Measurements from ENCODE around the gene SPAG16.
A peak's percentile ranks its signal among the peaks of the same experiment; 100 is the strongest.

SPAG16 gene

GRCh38 chr2:214156971-214157370 lies 872.7 kb downstream of the SPAG16 start:
- no peak for DNase-seq (ENCODE audit: low read depth in 2 of 2)

GRCh38 chr2:214158851-214159250 lies 874.6 kb downstream of the SPAG16 start:
- DNase-seq (ENCODE audit: low read depth in 2 of 2): no peak

GRCh38 chr2:214169281-214169680 lies 885.0 kb downstream of the SPAG16 start:
- no peak for DNase-seq (ENCODE audit: low read depth in 2 of 2)

- DNase-seq (ENCODE audit: low read depth in 2 of 2): no peak
Observed at GRCh38 chr2:214169736-214170135, 885.5 kb downstream of the SPAG16 start.

- no peak for DNase-seq (ENCODE audit: low read depth in 2 of 2)
Observed at GRCh38 chr2:214174563-214174962, 890.3 kb downstream of the SPAG16 start.

- no peak for DNase-seq (ENCODE audit: low read depth in 2 of 2)
Observed at GRCh38 chr2:214180071-214180470, 895.8 kb downstream of the SPAG16 start.

GRCh38 chr2:214180686-214181085 lies 896.4 kb downstream of the SPAG16 start:
- DNase-seq (ENCODE audit: low read depth in 2 of 2): no peak

GRCh38 chr2:214184461-214184860 lies 900.2 kb downstream of the SPAG16 start:
- DNase-seq (ENCODE audit: low read depth in 2 of 2): no peak

GRCh38 chr2:214185546-214185945 lies 901.3 kb downstream of the SPAG16 start:
- DNase-seq (ENCODE audit: low read depth in 2 of 2): no peak

GRCh38 chr2:214192711-214193110 lies 908.4 kb downstream of the SPAG16 start:
- DNase-seq (ENCODE audit: low read depth in 2 of 2): no peak

- peak; percentile 53 to 64 for DNase-seq (ENCODE audit: low read depth in 2 of 2)
Observed at GRCh38 chr2:214193943-214194342, 909.7 kb downstream of the SPAG16 start.

- no peak for DNase-seq (ENCODE audit: low read depth in 2 of 2)
Observed at GRCh38 chr2:214196260-214196659, 912.0 kb downstream of the SPAG16 start.

- DNase-seq (ENCODE audit: low read depth in 2 of 2): no peak
Observed at GRCh38 chr2:214201892-214202291, 917.6 kb downstream of the SPAG16 start.

GRCh38 chr2:214203214-214203613 lies 919.0 kb downstream of the SPAG16 start:
- no peak for DNase-seq (ENCODE audit: low read depth in 2 of 2)

GRCh38 chr2:214203744-214204289 lies 919.6 kb downstream of the SPAG16 start:
- peak in 1 of 2 experiments; percentile 12 for DNase-seq (ENCODE audit: low read depth in 2 of 2)

- DNase-seq (ENCODE audit: low read depth in 2 of 2): no peak
Observed at GRCh38 chr2:214215107-214215506, 930.8 kb downstream of the SPAG16 start.

- DNase-seq (ENCODE audit: low read depth in 2 of 2): no peak
Observed at GRCh38 chr2:214217136-214217535, 932.9 kb downstream of the SPAG16 start.

- DNase-seq (ENCODE audit: low read depth in 2 of 2): no peak
Observed at GRCh38 chr2:214217599-214217998, 933.3 kb downstream of the SPAG16 start.

GRCh38 chr2:214220251-214220650 lies 936.0 kb downstream of the SPAG16 start:
- DNase-seq (ENCODE audit: low read depth in 2 of 2): no peak

GRCh38 chr2:214226061-214226460 lies 941.8 kb downstream of the SPAG16 start:
- no peak for DNase-seq (ENCODE audit: low read depth in 2 of 2)

- peak; percentile 4 to 9 for DNase-seq (ENCODE audit: low read depth in 2 of 2)
Observed at GRCh38 chr2:214232271-214232670, 948.0 kb downstream of the SPAG16 start.

- no peak for DNase-seq (ENCODE audit: low read depth in 2 of 2)
Observed at GRCh38 chr2:214233164-214233563, 948.9 kb downstream of the SPAG16 start.

- DNase-seq (ENCODE audit: low read depth in 2 of 2): no peak
Observed at GRCh38 chr2:214242797-214243196, 958.5 kb downstream of the SPAG16 start.

- peak in 1 of 2 experiments; percentile 9 for DNase-seq (ENCODE audit: low read depth in 2 of 2)
Observed at GRCh38 chr2:214244847-214245246, 960.6 kb downstream of the SPAG16 start.

All from fibroblast of skin of left quadriceps (primary cell).